Ovary (tissue), 3 donors: ENCODE measurements around the gene TIMM10B.

Experiments
- CTCF ChIP-seq, 3 donors: fragments of 450-650 bp in 2 of 3; fragments of 200-600 bp in 1 of 3; IDR thresholded peaks; one replicate each; pipeline versions ENCODE4 v1.5.1 to v1.8.0; 2016 to 2022; ENCODE audit warnings: antibody characterized with exemption in 3 of 3, mild to moderate bottlenecking in 1 of 3
- EP300 ChIP-seq: sonication (generic); formaldehyde crosslinking; IDR thresholded peaks from one replicate; pipeline ENCODE4 v1.6.1; 2017; ENCODE audit warnings: antibody characterized with exemption
- POLR2A ChIP-seq: fragments of 450-650 bp; IDR thresholded peaks from one replicate; pipeline ENCODE4 v1.6.1; 2017; ENCODE audit warnings: antibody characterized with exemption, mild to moderate bottlenecking, moderate library complexity
- donor health status: DM: no; HTN: no; CAD: no.

GRCh38 chr11:6486938-6487337, 5.6 kb downstream of the TIMM10B start:
- TF ChIP-seq CTCF (IDR thresholded peaks at IDR 0.05) = no peak
- no peak for TF ChIP-seq POLR2A
- TF ChIP-seq EP300 = no peak
